Nephron (organoid): ENCODE measurements around the gene AKAP5.

Experiments used
- H3K27ac Mint-ChIP-seq, 3 experiments: 2 replicates each; pipeline ENCODE4 v1.8.0; 2020; ENCODE audit warnings: mixed read lengths in 3 of 3, mild to moderate bottlenecking in 2 of 3, moderate library complexity in 1 of 3
- H3K27me3 Mint-ChIP-seq: 2 replicates; pipeline ENCODE4 v1.8.0; 2021; ENCODE audit warnings: low read depth, mild to moderate bottlenecking, moderate library complexity, mixed read lengths
- H3K36me3 Mint-ChIP-seq: 2 replicates; pipeline ENCODE4 v1.8.0; 2020; ENCODE audit warnings: low read depth, mixed read lengths
- H3K4me1 Mint-ChIP-seq: 2 replicates; pipeline ENCODE4 v1.8.0; 2020; ENCODE audit warnings: mixed read lengths
- H3K4me3 Mint-ChIP-seq, 3 experiments: 2 replicates each; pipeline ENCODE4 v1.8.0; 2020; ENCODE audit warnings: mild to moderate bottlenecking in 3 of 3, mixed read lengths in 3 of 3, moderate library complexity in 2 of 3
- H3K9me3 Mint-ChIP-seq: 2 replicates; pipeline ENCODE4 v1.8.0; 2020; ENCODE audit warnings: mixed read lengths
- TF ChIP-seq, protein P1 (sequence below), 3 experiments: fragments of 200-600 bp; sonication (generic); IDR thresholded peaks; one replicate each; pipeline ENCODE4 v1.5.0; 2021; ENCODE audit warnings: antibody characterized with exemption in 3 of 3; ENCODE audit not compliant: unreplicated experiment in 3 of 3

AKAP5 gene

DNA sequence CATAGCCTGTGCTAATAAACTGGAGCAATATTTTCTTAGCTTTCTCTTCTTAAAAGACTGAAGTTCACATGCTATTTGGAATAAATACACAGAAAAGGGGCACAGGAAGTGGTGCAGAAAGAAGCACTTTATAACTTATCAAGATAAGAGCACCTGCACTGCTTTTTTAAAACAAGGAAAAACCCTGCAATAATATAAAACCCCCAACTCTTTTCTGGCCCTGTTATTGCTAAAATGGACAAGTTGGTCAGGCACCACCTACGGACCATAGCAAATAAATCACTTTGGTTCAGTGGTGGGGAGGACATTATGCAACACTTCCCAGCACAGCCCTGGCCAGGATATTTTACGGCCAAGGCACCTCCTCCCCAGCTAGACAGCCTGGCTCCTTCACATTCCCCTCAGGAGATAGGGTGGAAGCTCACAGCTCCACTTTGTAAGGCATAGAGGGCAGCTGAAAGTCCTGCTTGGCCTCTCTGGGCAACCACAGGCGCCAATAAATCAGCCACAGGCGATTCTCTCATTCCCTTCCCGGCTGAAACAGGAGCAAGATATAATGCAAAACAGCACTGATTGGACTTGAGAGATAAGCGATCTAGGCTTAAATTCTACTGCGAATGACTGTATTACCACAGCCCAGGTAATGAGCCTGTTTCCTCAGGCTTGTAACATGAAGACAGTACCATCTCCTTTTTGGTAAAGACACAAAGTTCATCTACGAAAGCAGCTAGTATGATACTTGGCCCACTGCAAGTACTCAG lies 36.3 kb downstream of the AKAP5 start:
- peak overlapping the region; percentile 86 to 97 (median 96) for H3K4me3 Mint-ChIP-seq
- TF ChIP-seq, protein P1, sequence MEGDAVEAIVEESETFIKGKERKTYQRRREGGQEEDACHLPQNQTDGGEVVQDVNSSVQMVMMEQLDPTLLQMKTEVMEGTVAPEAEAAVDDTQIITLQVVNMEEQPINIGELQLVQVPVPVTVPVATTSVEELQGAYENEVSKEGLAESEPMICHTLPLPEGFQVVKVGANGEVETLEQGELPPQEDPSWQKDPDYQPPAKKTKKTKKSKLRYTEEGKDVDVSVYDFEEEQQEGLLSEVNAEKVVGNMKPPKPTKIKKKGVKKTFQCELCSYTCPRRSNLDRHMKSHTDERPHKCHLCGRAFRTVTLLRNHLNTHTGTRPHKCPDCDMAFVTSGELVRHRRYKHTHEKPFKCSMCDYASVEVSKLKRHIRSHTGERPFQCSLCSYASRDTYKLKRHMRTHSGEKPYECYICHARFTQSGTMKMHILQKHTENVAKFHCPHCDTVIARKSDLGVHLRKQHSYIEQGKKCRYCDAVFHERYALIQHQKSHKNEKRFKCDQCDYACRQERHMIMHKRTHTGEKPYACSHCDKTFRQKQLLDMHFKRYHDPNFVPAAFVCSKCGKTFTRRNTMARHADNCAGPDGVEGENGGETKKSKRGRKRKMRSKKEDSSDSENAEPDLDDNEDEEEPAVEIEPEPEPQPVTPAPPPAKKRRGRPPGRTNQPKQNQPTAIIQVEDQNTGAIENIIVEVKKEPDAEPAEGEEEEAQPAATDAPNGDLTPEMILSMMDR (IDR thresholded peaks at IDR 0.05; ENCODE audit: unreplicated experiment in 3 of 3), result no peak
- peak overlapping the region; percentile 84 to 99 (median 98) for H3K27ac Mint-ChIP-seq
- H3K4me1 Mint-ChIP-seq, result peaks cover 38% of the 10 kb centered on the region
- no peaks in the 10 kb centered on the region for H3K9me3 Mint-ChIP-seq
- peaks cover 5% of the 10 kb centered on the region for H3K36me3 Mint-ChIP-seq
- no peaks in the 10 kb centered on the region for H3K27me3 Mint-ChIP-seq

DNA sequence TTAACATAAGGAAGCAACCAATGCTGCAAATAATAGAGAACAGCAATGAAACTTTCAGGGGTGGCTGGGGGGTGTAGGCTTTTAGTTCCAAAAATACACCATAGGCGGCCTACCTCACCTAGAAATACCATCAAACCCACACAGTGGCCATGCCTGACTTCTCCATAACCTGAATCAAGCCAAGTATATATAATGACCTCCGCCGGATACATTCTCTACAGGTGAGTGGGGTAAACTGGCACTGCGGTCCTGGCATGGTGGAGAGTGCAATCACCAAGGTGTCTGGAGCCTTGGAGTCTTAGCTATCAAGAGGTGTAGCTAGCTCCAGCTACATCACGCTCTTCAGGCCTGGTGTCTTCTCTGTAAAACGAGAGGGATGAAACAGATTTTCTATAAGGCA lies 37.2 kb downstream of the AKAP5 start:
- Mint-ChIP-seq H3K27me3 (no peaks in the 10 kb centered on the region), H3K27ac (peak overlapping the region; percentile 84 to 99 (median 98))
- TF ChIP-seq, protein P1 (IDR thresholded peaks at IDR 0.05; ENCODE audit: unreplicated experiment in 3 of 3), result no peak

DNA sequence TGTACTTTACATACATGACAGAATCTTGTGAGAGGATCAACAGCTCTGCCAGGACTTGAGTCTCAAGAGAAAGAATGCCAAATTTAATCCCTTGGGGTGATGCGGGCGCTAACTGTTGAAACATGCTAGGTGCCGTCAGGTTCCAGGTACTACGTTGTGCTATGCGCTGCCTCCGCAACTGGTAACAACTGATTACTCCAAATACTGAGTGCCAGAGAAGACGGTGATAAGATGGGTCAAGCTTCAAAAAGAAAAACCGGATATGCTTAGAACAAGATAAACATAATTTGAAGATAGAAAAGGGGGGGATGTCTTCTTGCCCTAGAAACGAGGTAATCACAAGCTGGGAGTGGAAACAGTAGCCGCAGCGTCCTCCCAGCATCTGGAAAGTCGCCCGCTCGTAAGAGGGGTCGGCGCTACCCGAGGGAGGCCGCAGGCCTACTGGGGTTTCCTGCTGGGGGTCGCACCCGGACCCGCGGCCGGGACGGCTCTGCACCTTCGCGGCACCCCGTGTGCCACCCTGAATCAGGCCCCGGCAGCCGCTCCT lies 37.7 kb downstream of the AKAP5 start:
- TF ChIP-seq, protein P1 (IDR thresholded peaks at IDR 0.05; ENCODE audit: unreplicated experiment in 3 of 3), result no peak
- H3K4me3 Mint-ChIP-seq, result peak overlapping the region; percentile 86 to 97 (median 96)
- H3K9me3 Mint-ChIP-seq, result no peaks in the 10 kb centered on the region
- peaks cover 1% of the 10 kb centered on the region for H3K36me3 Mint-ChIP-seq
- peaks cover 52% of the 10 kb centered on the region for H3K4me1 Mint-ChIP-seq
- H3K27me3 Mint-ChIP-seq, result no peaks in the 10 kb centered on the region
- peak overlapping the region; percentile 84 to 99 (median 98) for H3K27ac Mint-ChIP-seq

More for the DNA sequence above, 37.2 kb downstream of the AKAP5 start:
- H3K9me3 Mint-ChIP-seq, result no peaks in the 10 kb centered on the region
- peaks cover 47% of the 10 kb centered on the region for H3K4me1 Mint-ChIP-seq
- peak overlapping the region; percentile 86 to 97 (median 96) for H3K4me3 Mint-ChIP-seq
- H3K36me3 Mint-ChIP-seq, result peaks cover 5% of the 10 kb centered on the region

DNA sequence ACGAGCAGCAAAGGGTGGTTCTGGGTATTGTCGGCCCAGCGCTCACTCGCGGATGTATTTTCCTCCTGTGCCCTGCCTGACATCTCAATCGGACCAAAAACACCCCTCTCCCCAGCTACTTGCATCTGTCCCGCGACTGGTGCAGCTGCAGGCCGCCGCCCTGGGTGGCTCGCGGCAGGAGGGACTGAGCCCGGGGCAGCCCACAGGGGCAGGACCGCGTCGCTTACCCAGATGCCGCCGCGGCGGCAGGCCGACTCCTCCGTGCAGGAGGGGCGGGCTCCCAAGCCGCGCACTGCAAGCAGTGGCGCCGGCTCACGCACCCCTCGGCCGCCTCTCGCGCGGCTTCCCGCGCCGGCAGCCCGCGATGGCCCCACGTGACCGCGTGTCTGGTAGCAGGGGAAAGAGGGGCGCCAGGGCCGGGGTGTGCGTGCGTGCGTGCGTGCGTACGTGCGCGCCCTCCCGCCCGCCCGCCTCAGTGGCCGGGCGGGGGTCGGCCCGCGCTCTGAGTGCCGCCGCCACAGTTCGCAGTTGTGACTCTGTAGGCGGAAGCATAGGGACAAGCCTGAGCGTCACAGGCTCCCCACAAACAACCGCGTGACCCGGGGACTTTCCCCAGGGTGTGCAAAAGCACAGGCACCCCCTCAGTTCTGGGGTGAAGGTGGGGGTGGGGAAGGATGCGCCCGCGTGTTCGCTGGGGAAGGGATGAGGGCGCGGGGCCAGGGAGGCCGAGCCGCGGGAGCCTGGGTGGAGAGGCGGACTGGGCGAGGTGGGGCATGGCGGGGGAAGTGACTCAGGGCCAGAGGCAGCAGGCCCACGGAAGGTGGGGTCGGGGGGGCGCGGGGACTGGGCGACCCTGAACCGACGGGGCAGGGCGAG lies 38.4 kb downstream of the AKAP5 start, which contains the start of gene ZBTB25:
Gene ZBTB25, minus strand, starts transcription at position 405 of the 876 bp plus-strand sequence. CDS start 13,305 bp downstream, outside the sequence.
- TF ChIP-seq, protein P1 (IDR thresholded peaks at IDR 0.05; ENCODE audit: unreplicated experiment in 3 of 3), result no peak
- H3K27ac Mint-ChIP-seq, result peak within 1 kb of the TSS; percentile 84 to 100 (median 99)
- H3K4me1 Mint-ChIP-seq, result peaks cover 56% of the 10 kb centered on the region
- peak within 1 kb of the TSS; percentile 86 to 97 (median 96) for H3K4me3 Mint-ChIP-seq
- no peaks in the 10 kb centered on the region for H3K9me3 Mint-ChIP-seq
- H3K36me3 Mint-ChIP-seq, result no peaks in the 10 kb centered on the region
- H3K27me3 Mint-ChIP-seq, result no peaks in the 10 kb centered on the region

DNA sequence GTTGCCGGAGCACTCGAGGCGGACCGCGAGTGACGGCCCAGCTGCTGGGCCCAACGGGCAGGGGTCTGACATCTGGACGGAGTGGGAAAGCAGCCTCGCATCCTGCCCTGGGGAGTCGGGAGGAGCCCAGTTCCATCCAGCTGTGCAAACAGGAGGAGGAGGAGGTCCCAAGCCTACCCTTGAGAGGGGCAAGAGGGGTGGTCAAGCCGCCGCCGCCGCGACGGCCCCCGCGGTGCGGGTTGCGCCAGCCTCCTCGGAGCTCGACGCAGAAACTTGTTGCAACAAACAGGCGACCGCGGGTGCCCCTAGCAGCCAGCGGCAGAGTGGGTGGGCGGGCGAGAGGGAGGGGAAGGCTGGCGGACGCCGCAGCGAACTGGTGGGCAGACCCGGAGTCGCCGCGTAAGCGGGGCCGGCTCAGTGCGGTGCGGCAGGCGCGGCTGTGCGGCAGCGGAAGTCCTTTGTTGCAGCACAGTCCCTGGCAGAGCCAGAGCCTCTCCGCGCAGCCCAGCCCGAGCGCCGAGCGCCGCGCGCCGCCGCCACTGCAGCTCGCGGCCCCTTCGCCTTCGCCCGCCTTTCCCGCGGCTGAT lies 39.1 kb downstream of the AKAP5 start, which contains the start of gene ZBTB1:
Gene ZBTB1, plus strand, starts transcription at position 461 of the 587 bp plus-strand sequence. CDS start 16,735 bp downstream, outside the sequence.
- TF ChIP-seq, protein P1 (IDR thresholded peaks at IDR 0.05; ENCODE audit: unreplicated experiment in 3 of 3), result no peak
- H3K4me3 Mint-ChIP-seq, result peak within 1 kb of the TSS; percentile 86 to 96 (median 90)
- H3K27me3 Mint-ChIP-seq, result no peaks in the 10 kb centered on the region
- H3K4me1 Mint-ChIP-seq, result peaks cover 56% of the 10 kb centered on the region
- H3K36me3 Mint-ChIP-seq, result no peaks in the 10 kb centered on the region
- H3K27ac Mint-ChIP-seq, result peak within 1 kb of the TSS; percentile 84 to 100 (median 99)
- H3K9me3 Mint-ChIP-seq, result no peaks in the 10 kb centered on the region
